HCT116 (cell line): ENCODE measurements around the gene OSBPL5. TPM values are rescaled to one million over a fixed set of nuclear protein-coding genes. Genes with fewer than 3 reads are reported as not detected.

ENCODE experiments used
- ATAC-seq: fragments of 200-7000 bp; cut with Tn5 transposase; 2 replicates; pipeline ENCODE4 v1.9.1; 2020; ENCODE audit warnings: mild to moderate bottlenecking, moderate library complexity
- BruUV-seq: library from RNA; stranded (reverse); fragments of 400-500 nt; replicated peaks from 2 replicates; lab custom pipeline; 2021; lab: Mats Ljungman, UMichigan
- CTCF ChIA-PET: fragments of 300-600 bp; sonication (Branson Sonifier 250); formaldehyde crosslinking; loops from one replicate; lab custom pipeline; 2021; ENCODE audit warnings: antibody characterized with exemption; lab: Charles Lee
- POLR2A ChIA-PET: fragments of 300-600, 350-600 bp; sonication (Branson Sonifier 250); formaldehyde crosslinking; loops from one replicate; lab custom pipeline; 2021; ENCODE audit warnings: antibody characterized with exemption; lab: Charles Lee
- RAD21 ChIA-PET, 2 experiments: fragments of 300-600 bp; sonication (Branson Sonifier 250); formaldehyde crosslinking; loops; one replicate each; lab custom pipeline; 2023; ENCODE audit warnings: low total read pairs in 2 of 2; ENCODE audit not compliant: uncharacterized antibody in 2 of 2, unreplicated experiment in 2 of 2, low non-redundant PET in 1 of 2; lab: Charles Lee
- DNase-seq: peaks from one replicate; pipeline ENCODE4 v3.0.0-alpha.2; 2010; ENCODE audit warnings: low read depth, low spot score
- H2AFZ ChIP-seq: fragments of 200-600 bp; shearing (Covaris generic), sonication (generic); 2 replicates; pipeline ENCODE4 v1.6.1; 2017; ENCODE audit warnings: low read depth, mixed run types, mixed read lengths, antibody characterized with exemption, low read length; ENCODE audit not compliant: poor library complexity, severe bottlenecking
- H3K27ac ChIP-seq: 2 replicates; pipeline ENCODE4 v1.5.1; 2012; ENCODE audit warnings: low read depth, low read length
- H3K27me3 ChIP-seq: fragments of 200-600 bp; sonication (generic); 2 replicates; pipeline ENCODE4 v1.6.1; 2016; ENCODE audit warnings: mixed run types, low read length, mixed read lengths; ENCODE audit not compliant: insufficient read depth
- H3K36me3 ChIP-seq, 2 experiments: fragments of 200-500 bp in 1 of 2; fragments of 200-600 bp in 1 of 2; sonication (Bioruptor generic) in 1 of 2; sonication (generic) in 1 of 2; 2 replicates each; pipeline versions ENCODE4 v1.5.1 to v1.6.1; 2014 to 2016; ENCODE audit warnings: low read length in 2 of 2, inconsistent platforms in 1 of 2, mixed read lengths in 1 of 2, mixed run types in 1 of 2; ENCODE audit not compliant: insufficient read depth in 2 of 2, control insufficient read depth in 1 of 2
- H3K4me1 ChIP-seq, 2 experiments: fragments of 200-600 bp in 1 of 2; sonication (generic) in 1 of 2; 2 replicates each; pipeline versions ENCODE4 v1.5.1 to v1.6.1; 2012 to 2017; ENCODE audit warnings: low read length in 2 of 2, inconsistent platforms in 1 of 2, mild to moderate bottlenecking in 1 of 2, mixed read lengths in 1 of 2, mixed run types in 1 of 2, moderate library complexity in 1 of 2; ENCODE audit not compliant: insufficient read depth in 2 of 2, control insufficient read depth in 1 of 2
- H3K4me2 ChIP-seq: fragments of 200-600 bp; sonication (generic); 2 replicates; pipeline ENCODE4 v1.6.1; 2017; ENCODE audit warnings: mixed run types, low read length, mixed read lengths
- H3K4me3 ChIP-seq, 2 experiments: fragments of 200-600 bp in 1 of 2; sonication (generic) in 1 of 2; replicated peaks in 1 of 2; 2 replicates each; pipeline ENCODE4 v1.5.1; 2011 to 2016; ENCODE audit warnings: low read length in 2 of 2, control low read depth in 1 of 2, low read depth in 1 of 2, mild to moderate bottlenecking in 1 of 2, mixed read lengths in 1 of 2, mixed run types in 1 of 2
- H3K79me2 ChIP-seq: fragments of 200-600 bp; sonication (generic); 2 replicates; pipeline ENCODE4 v1.6.1; 2017; ENCODE audit warnings: mild to moderate bottlenecking, mixed run types, low read length, moderate library complexity, mixed read lengths; ENCODE audit not compliant: insufficient read depth
- H3K9ac ChIP-seq: fragments of 200-600 bp; sonication (generic); 2 replicates; pipeline ENCODE4 v1.6.1; 2016; ENCODE audit warnings: low read length, mixed read lengths
- H3K9me2 ChIP-seq: fragments of 200-600 bp; sonication (generic), shearing (Covaris generic); 2 replicates; pipeline ENCODE4 v1.6.1; 2017; ENCODE audit warnings: mixed run types, mild to moderate bottlenecking, moderate library complexity; ENCODE audit not compliant: insufficient read depth
- H3K9me3 ChIP-seq, 2 experiments: fragments of 200-500 bp in 1 of 2; fragments of 200-600 bp in 1 of 2; sonication (Bioruptor generic) in 1 of 2; sonication (generic) in 1 of 2; 2 replicates each; pipeline ENCODE4 v1.6.1; 2014 to 2017; ENCODE audit warnings: low read length in 2 of 2, mixed read lengths in 2 of 2, inconsistent platforms in 1 of 2, low read depth in 1 of 2, mild to moderate bottlenecking in 1 of 2, mixed run types in 1 of 2, moderate library complexity in 1 of 2; ENCODE audit not compliant: control insufficient read depth in 1 of 2, insufficient read depth in 1 of 2
- H4K20me1 ChIP-seq: fragments of 200-600 bp; sonication (generic), shearing (Covaris generic); 2 replicates; pipeline ENCODE4 v1.6.1; 2017; ENCODE audit warnings: mixed run types, mild to moderate bottlenecking, moderate library complexity; ENCODE audit not compliant: insufficient read depth
- CBX3 ChIP-seq: IDR thresholded peaks from 2 replicates; pipeline ENCODE4 v1.6.1; 2012; ENCODE audit warnings: low read depth
- CEBPB ChIP-seq: IDR thresholded peaks from 2 replicates; pipeline ENCODE4 v1.6.1; 2012; ENCODE audit warnings: low read depth
- ELF1 ChIP-seq: IDR thresholded peaks from 2 replicates; pipeline ENCODE4 v1.6.1; 2012; ENCODE audit warnings: low read depth, borderline replicate concordance
- EZH2 ChIP-seq: fragments of 200-600 bp; sonication (generic); IDR thresholded peaks from 2 replicates; pipeline ENCODE4 v1.6.1; 2017; ENCODE audit warnings: antibody characterized with exemption, mixed run types
- JUND ChIP-seq: IDR thresholded peaks from 2 replicates; pipeline ENCODE4 v1.6.1; 2012
- SIN3A ChIP-seq: IDR thresholded peaks from 2 replicates; pipeline ENCODE4 v1.6.1; 2012; ENCODE audit warnings: low read depth
- SP1 ChIP-seq: IDR thresholded peaks from 2 replicates; pipeline ENCODE4 v1.6.1; 2012; ENCODE audit warnings: low read depth
- SRF ChIP-seq: IDR thresholded peaks from 2 replicates; pipeline ENCODE4 v1.6.1; 2012; ENCODE audit warnings: low read depth
- TCF7L2 ChIP-seq: IDR thresholded peaks from 2 replicates; pipeline ENCODE4 v1.7.0; 2011; ENCODE audit warnings: borderline replicate concordance, inconsistent platforms; ENCODE audit not compliant: insufficient read depth, insufficient read length; ENCODE audit errors: extremely low read depth
- ZFX ChIP-seq: fragments of 450-650 bp; IDR thresholded peaks from 2 replicates; pipeline ENCODE4 v1.6.1; 2017
- ZNF274 ChIP-seq: fragments of 200-500 bp; sonication (Bioruptor generic); IDR thresholded peaks from 2 replicates; pipeline ENCODE4 v1.6.1; 2014; ENCODE audit warnings: mild to moderate bottlenecking, low read depth, low read length, inconsistent platforms
- intact Hi-C: fragments of 100-400 bp; cut with micrococcal nuclease; formaldehyde crosslinking; loops from 2 replicates; pipeline ENCODE4 v1.10.0; 2022
- total RNA-seq: library from RNA; stranded (reverse); gene quantifications from one replicate; pipeline ENCODE4 v1.2.1, GENCODE V29; 2021; ENCODE audit not compliant: unreplicated experiment
- TF ChIP-seq, protein P1 (sequence below): IDR thresholded peaks from 2 replicates; pipeline ENCODE4 v1.6.1; 2011; ENCODE audit warnings: mild to moderate bottlenecking, low read length, moderate library complexity; ENCODE audit not compliant: insufficient replicate concordance; ENCODE audit errors: extremely low read depth
- TF ChIP-seq, protein P2 (sequence below), 3 experiments: fragments of 200-600 bp in 1 of 3; sonication (generic) in 1 of 3; IDR thresholded peaks in 2 of 3; conservative IDR thresholded peaks in 1 of 3; 2 replicates each; pipeline ENCODE4 v1.5.1; 2012 to 2017; ENCODE audit warnings: low read depth in 2 of 3, low read length in 2 of 3, antibody characterized with exemption in 1 of 3, borderline replicate concordance in 1 of 3, control low read depth in 1 of 3, mild to moderate bottlenecking in 1 of 3, mixed read lengths in 1 of 3, mixed run types in 1 of 3, moderate library complexity in 1 of 3; ENCODE audit not compliant: insufficient read depth in 1 of 3
- TF ChIP-seq, protein P3 (sequence below): IDR thresholded peaks from 2 replicates; pipeline ENCODE4 v1.6.1; 2012; ENCODE audit warnings: low read depth

The OSBPL5 gene
- total RNA-seq, 1 experiment from 2014 or later, result 44.2 TPM

DNA sequence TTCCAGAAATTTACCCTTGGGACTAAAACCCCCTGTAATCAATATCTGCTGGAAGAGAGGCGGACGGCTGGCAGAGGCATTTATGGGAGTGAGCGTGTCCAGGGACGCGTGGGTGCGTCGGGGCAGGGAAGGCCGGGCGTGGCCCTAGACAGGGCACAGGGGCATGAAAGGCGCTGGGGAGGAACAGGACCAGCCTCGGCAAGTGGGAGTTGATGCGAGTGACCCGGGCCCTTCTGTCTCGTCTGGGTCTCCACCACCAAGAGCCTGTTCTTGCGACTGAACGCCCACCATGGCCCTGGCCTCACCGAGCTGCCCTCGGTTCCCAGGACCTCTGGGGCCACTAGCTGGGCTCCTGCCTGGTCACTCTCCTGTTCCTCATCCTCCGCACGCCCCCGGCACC, 17.5 kb downstream of the OSBPL5 start:
- DNase-seq (no peak), ATAC-seq (no peak)
- H3K9ac ChIP-seq, result no peak overlapping the region
- no peak overlapping the region for H3K27ac ChIP-seq
- H2AFZ ChIP-seq, result no peak overlapping the region
- H4K20me1 ChIP-seq, result no peaks in the 10 kb centered on the region
- H3K4me2 ChIP-seq, result no peak overlapping the region
- ChIA-PET RAD21 (no interaction called here), POLR2A (no interaction called here), CTCF (interaction anchor here (1.6 kb wide), 1 partner anchor 48 kb away, joined by 3 read pairs; no protein-coding TSS in a partner anchor)
- H3K9me2 ChIP-seq, result no peaks in the 10 kb centered on the region
- no peaks in the 10 kb centered on the region for H3K27me3 ChIP-seq
- H3K36me3 ChIP-seq, result no peaks in the 10 kb centered on the region; a peak in 1 of 4 replicates
- H3K4me1 ChIP-seq, result no peaks in the 10 kb centered on the region
- intact Hi-C loops, result no loop called here
- TF ChIP-seq EZH2 (no peak), SIN3A (no peak), JUND (no peak), ELF1 (no peak)
- BruUV-seq, result no TSS peak
- no peaks in the 10 kb centered on the region for H3K9me3 ChIP-seq
- H3K4me3 ChIP-seq, result no peak overlapping the region
- H3K79me2 ChIP-seq, result no peaks in the 10 kb centered on the region; the same call in 1 of the 2 replicates

DNA sequence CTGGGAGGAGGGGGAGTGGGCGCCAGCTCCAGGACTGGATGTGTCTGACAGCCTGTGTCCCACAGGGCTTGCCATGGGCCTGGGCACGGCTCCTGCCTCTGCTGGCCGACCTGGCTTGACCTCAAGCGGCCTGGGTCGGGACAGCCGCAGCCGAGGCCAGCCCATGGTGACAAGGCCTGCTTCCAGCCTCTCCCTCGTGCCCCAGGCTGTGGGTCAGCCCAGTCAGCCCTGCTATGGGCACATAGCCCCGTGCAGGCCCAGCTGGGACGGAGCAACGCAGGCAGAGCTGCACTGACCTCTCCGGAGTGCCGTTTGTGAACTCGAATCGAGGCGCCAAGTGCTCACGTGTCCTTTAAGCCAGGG, 17.9 kb downstream of the OSBPL5 start:
- no peaks in the 10 kb centered on the region for H4K20me1 ChIP-seq
- H3K4me2 ChIP-seq, result no peak overlapping the region
- DNase-seq, result no peak
- H3K36me3 ChIP-seq, result no peaks in the 10 kb centered on the region; a peak in 1 of 4 replicates
- H2AFZ ChIP-seq, result no peak overlapping the region
- no peaks in the 10 kb centered on the region; the same call in 1 of the 2 replicates for H3K79me2 ChIP-seq
- H3K9ac ChIP-seq, result no peak overlapping the region
- intact Hi-C loops, result no loop called here
- H3K4me1 ChIP-seq, result no peaks in the 10 kb centered on the region
- BruUV-seq, result no TSS peak
- POLR2A ChIA-PET, result no interaction called here
- no peak for ATAC-seq
- no peaks in the 10 kb centered on the region for H3K27me3 ChIP-seq
- H3K9me3 ChIP-seq, result no peaks in the 10 kb centered on the region
- no peak overlapping the region for H3K4me3 ChIP-seq
- RAD21 ChIA-PET, result no interaction called here
- CTCF ChIA-PET, result no interaction called here
- H3K27ac ChIP-seq, result no peak overlapping the region
- H3K9me2 ChIP-seq, result no peaks in the 10 kb centered on the region
- TF ChIP-seq SRF, result no peak
- TF ChIP-seq TCF7L2, result no peak
- TF ChIP-seq, protein P1, sequence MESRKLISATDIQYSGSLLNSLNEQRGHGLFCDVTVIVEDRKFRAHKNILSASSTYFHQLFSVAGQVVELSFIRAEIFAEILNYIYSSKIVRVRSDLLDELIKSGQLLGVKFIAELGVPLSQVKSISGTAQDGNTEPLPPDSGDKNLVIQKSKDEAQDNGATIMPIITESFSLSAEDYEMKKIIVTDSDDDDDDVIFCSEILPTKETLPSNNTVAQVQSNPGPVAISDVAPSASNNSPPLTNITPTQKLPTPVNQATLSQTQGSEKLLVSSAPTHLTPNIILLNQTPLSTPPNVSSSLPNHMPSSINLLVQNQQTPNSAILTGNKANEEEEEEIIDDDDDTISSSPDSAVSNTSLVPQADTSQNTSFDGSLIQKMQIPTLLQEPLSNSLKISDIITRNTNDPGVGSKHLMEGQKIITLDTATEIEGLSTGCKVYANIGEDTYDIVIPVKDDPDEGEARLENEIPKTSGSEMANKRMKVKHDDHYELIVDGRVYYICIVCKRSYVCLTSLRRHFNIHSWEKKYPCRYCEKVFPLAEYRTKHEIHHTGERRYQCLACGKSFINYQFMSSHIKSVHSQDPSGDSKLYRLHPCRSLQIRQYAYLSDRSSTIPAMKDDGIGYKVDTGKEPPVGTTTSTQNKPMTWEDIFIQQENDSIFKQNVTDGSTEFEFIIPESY, result no peak
- TF ChIP-seq CBX3, result no peak
- TF ChIP-seq ELF1, result no peak
- no peak for TF ChIP-seq ZNF274
- TF ChIP-seq, protein P2, sequence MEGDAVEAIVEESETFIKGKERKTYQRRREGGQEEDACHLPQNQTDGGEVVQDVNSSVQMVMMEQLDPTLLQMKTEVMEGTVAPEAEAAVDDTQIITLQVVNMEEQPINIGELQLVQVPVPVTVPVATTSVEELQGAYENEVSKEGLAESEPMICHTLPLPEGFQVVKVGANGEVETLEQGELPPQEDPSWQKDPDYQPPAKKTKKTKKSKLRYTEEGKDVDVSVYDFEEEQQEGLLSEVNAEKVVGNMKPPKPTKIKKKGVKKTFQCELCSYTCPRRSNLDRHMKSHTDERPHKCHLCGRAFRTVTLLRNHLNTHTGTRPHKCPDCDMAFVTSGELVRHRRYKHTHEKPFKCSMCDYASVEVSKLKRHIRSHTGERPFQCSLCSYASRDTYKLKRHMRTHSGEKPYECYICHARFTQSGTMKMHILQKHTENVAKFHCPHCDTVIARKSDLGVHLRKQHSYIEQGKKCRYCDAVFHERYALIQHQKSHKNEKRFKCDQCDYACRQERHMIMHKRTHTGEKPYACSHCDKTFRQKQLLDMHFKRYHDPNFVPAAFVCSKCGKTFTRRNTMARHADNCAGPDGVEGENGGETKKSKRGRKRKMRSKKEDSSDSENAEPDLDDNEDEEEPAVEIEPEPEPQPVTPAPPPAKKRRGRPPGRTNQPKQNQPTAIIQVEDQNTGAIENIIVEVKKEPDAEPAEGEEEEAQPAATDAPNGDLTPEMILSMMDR (IDR thresholded peaks at IDR 0.05 in 2 of 3, conservative IDR thresholded peaks at IDR 0.05 in 1 of 3; ENCODE audit: borderline replicate concordance in 1 of 3, insufficient read depth in 1 of 3, low read depth in 2 of 3, low read length in 2 of 3), result no peak
- TF ChIP-seq, protein P3, sequence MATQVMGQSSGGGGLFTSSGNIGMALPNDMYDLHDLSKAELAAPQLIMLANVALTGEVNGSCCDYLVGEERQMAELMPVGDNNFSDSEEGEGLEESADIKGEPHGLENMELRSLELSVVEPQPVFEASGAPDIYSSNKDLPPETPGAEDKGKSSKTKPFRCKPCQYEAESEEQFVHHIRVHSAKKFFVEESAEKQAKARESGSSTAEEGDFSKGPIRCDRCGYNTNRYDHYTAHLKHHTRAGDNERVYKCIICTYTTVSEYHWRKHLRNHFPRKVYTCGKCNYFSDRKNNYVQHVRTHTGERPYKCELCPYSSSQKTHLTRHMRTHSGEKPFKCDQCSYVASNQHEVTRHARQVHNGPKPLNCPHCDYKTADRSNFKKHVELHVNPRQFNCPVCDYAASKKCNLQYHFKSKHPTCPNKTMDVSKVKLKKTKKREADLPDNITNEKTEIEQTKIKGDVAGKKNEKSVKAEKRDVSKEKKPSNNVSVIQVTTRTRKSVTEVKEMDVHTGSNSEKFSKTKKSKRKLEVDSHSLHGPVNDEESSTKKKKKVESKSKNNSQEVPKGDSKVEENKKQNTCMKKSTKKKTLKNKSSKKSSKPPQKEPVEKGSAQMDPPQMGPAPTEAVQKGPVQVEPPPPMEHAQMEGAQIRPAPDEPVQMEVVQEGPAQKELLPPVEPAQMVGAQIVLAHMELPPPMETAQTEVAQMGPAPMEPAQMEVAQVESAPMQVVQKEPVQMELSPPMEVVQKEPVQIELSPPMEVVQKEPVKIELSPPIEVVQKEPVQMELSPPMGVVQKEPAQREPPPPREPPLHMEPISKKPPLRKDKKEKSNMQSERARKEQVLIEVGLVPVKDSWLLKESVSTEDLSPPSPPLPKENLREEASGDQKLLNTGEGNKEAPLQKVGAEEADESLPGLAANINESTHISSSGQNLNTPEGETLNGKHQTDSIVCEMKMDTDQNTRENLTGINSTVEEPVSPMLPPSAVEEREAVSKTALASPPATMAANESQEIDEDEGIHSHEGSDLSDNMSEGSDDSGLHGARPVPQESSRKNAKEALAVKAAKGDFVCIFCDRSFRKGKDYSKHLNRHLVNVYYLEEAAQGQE, result no peak
- no peak for TF ChIP-seq ZFX
- TF ChIP-seq CEBPB, result no peak
- TF ChIP-seq EZH2, result no peak
- TF ChIP-seq SP1, result no peak
